Mucosa of stomach (tissue), 1 donor: ENCODE measurements around the gene LILRB5.
"Not testable (repeated sequence)": the region's sequence is repeated elsewhere in the genome, so short reads cannot be mapped to it uniquely, and the experiment has no call there.

Experiments used
- H3K27me3 ChIP-seq: one replicate; pipeline ENCODE4 v1.7.0; 2013; ENCODE audit warnings: mild to moderate bottlenecking, low read length; ENCODE audit not compliant: control insufficient read depth, insufficient read depth
- H3K36me3 ChIP-seq: one replicate; pipeline ENCODE4 v1.7.0; 2013; ENCODE audit warnings: low read length; ENCODE audit not compliant: control insufficient read depth, insufficient read depth
- H3K4me1 ChIP-seq: one replicate; pipeline ENCODE4 v1.7.0; 2013; ENCODE audit warnings: mild to moderate bottlenecking, low read length; ENCODE audit not compliant: control insufficient read depth, insufficient read depth
- H3K4me3 ChIP-seq: one replicate; pipeline ENCODE4 v1.7.0; 2013; ENCODE audit warnings: low read length
- H3K9ac ChIP-seq: one replicate; pipeline ENCODE4 v1.7.0; 2013; ENCODE audit warnings: mild to moderate bottlenecking, low read length, moderate library complexity
- H3K9me3 ChIP-seq: one replicate; pipeline ENCODE4 v1.7.0; 2013; ENCODE audit warnings: mild to moderate bottlenecking, low read length, moderate library complexity; ENCODE audit not compliant: control insufficient read depth
- donor health status: Pancreatic carcinoma.

Gene LILRB5

GRCh38 chr19:54231077-54231931 lies 25.8 kb downstream of the LILRB5 start:
- H3K9me3 ChIP-seq: no peaks in the 10 kb centered on the region
- H3K36me3 ChIP-seq: no peaks in the 10 kb centered on the region
- H3K27me3 ChIP-seq: no peaks in the 10 kb centered on the region
- no peak overlapping the region for H3K4me3 ChIP-seq
- no peaks in the 10 kb centered on the region for H3K4me1 ChIP-seq
- no peak overlapping the region for H3K9ac ChIP-seq

GRCh38 chr19:54230031-54230430 lies 27.0 kb downstream of the LILRB5 start:
- H3K4me3 ChIP-seq: no peak overlapping the region
- H3K4me1 ChIP-seq: no peaks in the 10 kb centered on the region
- H3K36me3 ChIP-seq: no peaks in the 10 kb centered on the region
- no peaks in the 10 kb centered on the region for H3K27me3 ChIP-seq
- no peaks in the 10 kb centered on the region for H3K9me3 ChIP-seq
- no peak overlapping the region for H3K9ac ChIP-seq

DNA sequence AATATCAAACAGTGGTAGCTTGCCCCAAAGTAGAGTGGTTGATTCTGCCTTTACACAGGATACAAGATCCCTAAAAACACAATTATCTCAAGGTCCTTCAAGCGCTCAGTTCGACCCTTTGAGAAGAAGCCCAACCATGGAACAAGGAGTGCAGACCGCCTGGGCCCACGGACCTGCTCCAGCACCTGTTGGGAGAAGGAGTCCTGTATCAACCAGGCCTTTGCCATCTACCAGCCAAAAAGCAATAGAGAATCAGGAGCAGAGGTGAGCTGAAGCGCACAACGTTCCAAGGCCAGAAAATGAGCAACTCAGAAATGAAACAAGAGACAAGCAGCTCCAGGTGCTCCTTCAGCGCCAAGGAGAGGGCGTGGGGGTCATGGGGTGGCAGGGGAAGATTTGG lies 27.9 kb downstream of the LILRB5 start:
- H3K4me3 ChIP-seq: no peak overlapping the region
- H3K9me3 ChIP-seq: no peaks in the 10 kb centered on the region
- no peaks in the 10 kb centered on the region for H3K27me3 ChIP-seq

DNA sequence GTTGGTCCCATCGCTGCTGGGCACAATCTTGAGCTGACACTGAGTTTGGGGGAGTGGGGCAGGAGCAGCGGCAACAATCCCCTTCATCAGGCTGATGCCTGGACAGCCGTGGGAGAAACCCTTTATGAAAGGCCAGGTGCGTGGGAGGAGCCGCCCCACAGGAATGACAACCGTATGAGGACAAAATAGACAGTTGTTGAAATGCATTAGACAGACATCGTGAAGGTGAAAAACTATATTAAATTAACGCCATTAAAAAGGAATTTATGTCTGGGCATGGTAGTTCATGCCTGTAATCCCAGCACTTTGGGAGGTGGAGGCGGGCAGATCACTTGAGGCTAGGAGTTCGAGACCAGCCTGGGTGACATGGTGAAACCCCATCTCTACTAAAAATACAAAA lies 32.5 kb downstream of the LILRB5 start:
- not testable (repeated sequence) for H3K9ac ChIP-seq, H3K4me3 ChIP-seq, H3K4me1 ChIP-seq, H3K27me3 ChIP-seq, H3K36me3 ChIP-seq, H3K9me3 ChIP-seq

More for the DNA sequence above, 27.9 kb downstream of the LILRB5 start:
- Histone ChIP-seq H3K9ac (no peak overlapping the region), H3K4me1 (no peaks in the 10 kb centered on the region), H3K36me3 (no peaks in the 10 kb centered on the region)

DNA sequence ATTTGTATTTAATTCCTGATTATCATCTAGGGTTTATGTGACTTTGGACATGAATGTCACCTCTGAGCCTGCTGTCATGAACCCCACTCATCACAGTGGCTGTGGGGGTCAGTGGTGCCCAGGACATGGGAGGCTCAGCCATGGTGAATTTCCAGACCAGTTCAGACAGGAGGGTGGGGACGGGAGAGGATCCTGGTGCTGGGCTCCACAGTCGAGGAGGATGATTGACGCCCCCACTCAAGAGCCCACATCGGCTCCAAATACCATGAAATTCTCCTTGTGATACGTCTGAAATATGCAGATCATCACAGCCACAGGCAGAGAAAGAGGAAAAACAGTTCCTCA lies 33.2 kb downstream of the LILRB5 start:
- H3K4me1 ChIP-seq, H3K4me3 ChIP-seq, H3K9ac ChIP-seq, H3K27me3 ChIP-seq, H3K9me3 ChIP-seq, H3K36me3 ChIP-seq: not testable (repeated sequence)

DNA sequence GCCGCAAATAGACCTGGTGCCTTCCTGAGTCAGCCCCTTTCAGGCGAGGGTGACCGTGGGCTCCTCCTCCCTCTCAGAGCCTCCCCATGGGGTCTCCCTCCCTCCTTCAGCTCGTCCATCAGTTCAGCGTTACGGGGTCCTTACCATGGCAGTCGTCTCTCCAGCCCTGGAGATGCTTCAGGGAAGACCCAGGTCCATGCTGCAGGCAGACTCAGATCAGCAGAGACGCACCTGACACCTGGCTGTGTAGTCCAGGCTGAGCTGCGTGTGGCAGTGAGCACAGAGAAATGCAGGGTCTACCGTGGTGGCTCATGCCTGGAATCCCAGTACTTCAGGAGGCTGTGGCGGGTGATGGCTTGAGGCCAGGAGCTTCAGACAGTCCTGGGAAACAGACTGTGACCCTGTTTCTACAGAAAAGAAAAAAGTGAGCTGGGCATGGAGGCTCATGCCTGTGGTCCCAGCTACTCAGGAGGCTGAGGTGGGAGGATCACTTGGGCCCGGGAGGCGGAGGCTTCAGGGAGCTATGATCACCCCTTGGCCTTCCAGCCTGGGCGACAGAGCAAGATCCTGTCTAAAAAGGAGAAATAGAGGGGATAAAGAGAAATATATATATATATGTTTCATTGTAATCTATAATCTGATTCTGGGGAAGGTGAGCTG lies 33.7 kb downstream of the LILRB5 start:
- not testable (repeated sequence) for H3K4me3 ChIP-seq, H3K36me3 ChIP-seq, H3K9ac ChIP-seq, H3K27me3 ChIP-seq, H3K4me1 ChIP-seq, H3K9me3 ChIP-seq

GRCh38 chr19:54222474-54223276 lies 34.4 kb downstream of the LILRB5 start, which contains the start of gene LILRB3:
Gene LILRB3 (minus strand): TSS chr19:54223007. CDS start chr19:54222976, 31 bp downstream.
- not testable (repeated sequence) for H3K4me1 ChIP-seq, H3K36me3 ChIP-seq, H3K9ac ChIP-seq, H3K27me3 ChIP-seq, H3K9me3 ChIP-seq, H3K4me3 ChIP-seq

DNA sequence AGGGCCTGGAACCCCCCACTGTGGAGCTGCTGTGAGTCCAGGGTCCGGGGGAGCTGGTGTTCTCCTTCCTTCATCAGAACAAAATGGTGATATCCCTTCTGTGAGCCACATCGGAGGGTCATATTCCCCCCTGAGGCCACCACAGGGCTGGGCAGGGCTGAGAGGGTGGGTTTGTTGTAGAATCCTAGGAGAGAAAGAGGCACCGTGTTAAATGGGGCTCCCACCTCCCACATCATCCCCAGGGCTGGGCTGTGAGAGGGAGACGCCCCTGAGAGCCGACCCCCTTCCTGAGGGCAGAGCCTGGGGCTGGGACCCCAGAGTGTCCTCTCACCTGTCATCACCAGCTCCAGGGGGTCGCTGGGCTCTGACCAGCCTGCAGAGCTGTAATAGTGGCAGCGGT lies 35.1 kb downstream of the LILRB5 start:
- not testable (repeated sequence) for H3K9me3 ChIP-seq, H3K4me1 ChIP-seq, H3K9ac ChIP-seq, H3K27me3 ChIP-seq, H3K4me3 ChIP-seq, H3K36me3 ChIP-seq

DNA sequence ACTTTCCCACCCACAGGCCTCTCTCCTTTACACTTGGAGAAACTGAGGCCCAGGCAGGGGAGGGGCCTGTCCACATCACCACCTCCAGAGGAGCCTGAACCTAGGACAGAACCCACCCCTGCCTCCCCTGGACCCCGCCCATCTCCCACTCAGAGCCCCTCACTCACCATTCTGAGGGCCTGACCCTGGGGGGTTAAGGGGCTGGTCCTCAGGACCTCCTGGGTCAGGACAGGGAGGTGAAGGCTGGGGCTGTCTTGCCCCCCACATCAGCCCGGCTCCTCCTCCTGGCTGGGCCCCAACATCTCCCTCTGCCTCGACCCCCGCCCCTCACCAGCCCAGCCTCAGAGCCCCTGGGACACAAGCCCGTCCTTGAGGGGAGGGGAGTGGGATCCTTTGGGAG lies 37.4 kb downstream of the LILRB5 start:
- not testable (repeated sequence) for H3K36me3 ChIP-seq, H3K9me3 ChIP-seq, H3K27me3 ChIP-seq, H3K4me1 ChIP-seq, H3K9ac ChIP-seq, H3K4me3 ChIP-seq

DNA sequence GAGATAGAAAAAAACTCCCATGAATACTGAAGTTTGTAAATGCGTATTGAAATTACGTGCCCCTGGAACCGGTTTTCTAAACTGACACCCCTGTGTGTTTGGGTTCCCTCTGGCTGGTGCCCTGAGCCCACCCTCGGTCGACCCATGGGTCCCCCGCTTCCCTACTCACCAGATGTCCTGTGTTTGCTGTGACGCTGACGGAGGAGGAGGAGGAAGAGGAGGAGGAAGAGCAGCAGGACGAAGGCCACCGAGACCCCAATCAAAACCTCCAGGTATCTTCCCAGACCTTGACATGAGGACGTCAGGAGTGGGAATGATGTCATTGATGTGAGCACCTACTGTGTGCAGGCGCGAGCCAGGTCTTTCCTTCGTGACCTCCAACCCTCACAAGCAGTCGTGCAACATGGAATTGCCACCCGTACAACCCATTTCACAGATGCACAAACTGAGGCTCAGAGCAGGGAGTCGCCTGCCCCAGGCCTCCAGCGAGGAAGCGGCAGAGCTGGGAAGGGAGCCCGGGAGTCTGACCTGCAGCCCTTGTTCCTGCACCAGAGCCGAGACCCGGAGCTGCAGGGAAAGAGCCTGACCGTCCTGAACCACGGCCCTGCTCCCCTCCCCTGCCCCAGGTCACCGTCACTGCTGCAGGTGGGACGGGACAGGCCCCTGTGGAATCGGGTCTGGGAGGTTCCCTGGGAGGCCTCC lies 38.0 kb downstream of the LILRB5 start:
- Histone ChIP-seq H3K27me3 (peaks cover 5% of the 10 kb centered on the region), H3K36me3 (no peaks in the 10 kb centered on the region), H3K4me1 (no peaks in the 10 kb centered on the region), H3K9ac (no peak overlapping the region), H3K9me3 (no peaks in the 10 kb centered on the region), H3K4me3 (no peak overlapping the region)

DNA sequence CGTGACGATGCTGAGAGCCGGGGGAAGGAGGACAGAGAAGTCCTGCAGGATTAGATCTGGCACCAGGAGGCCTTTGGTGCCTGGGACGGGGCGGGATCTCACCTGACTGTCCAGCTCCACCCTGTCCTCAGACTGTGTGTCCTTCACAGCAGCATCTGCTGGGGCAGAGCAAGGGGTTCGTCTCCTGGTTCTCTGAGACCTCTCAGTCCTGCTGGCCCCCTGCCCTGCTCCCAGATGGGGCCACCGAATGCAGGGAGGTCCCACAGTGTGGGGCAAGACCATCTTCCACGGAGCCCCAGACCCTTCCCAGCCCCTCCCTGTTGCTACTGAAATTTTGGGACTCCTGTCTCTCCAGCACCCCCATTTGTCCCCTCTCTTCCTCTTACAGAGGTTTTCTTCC lies 38.8 kb downstream of the LILRB5 start:
- Histone ChIP-seq H3K9ac (no peak overlapping the region), H3K9me3 (no peaks in the 10 kb centered on the region), H3K4me1 (no peaks in the 10 kb centered on the region)

More for the DNA sequence above, 38.8 kb downstream of the LILRB5 start:
- Histone ChIP-seq H3K4me3 (no peak overlapping the region), H3K36me3 (no peaks in the 10 kb centered on the region), H3K27me3 (peaks cover 5% of the 10 kb centered on the region)
